ENCODE results near the gene GPR65.

The GPR65 gene
- total RNA-seq: 23.7 to 34.1 reads per million in 2 donors

- peak in 3 of 5 experiments; percentile 9 to 95 (median 64) for DNase-seq
Measured at GRCh38 chr14:88005050-88005481, at the start of gene GPR65. Gene GPR65, plus strand, starts transcription at chr14:88005135. Its CDS starts 5,713 bp downstream, at chr14:88010848.

- no peak for DNase-seq
Measured at GRCh38 chr14:87955501-87955900, 49.4 kb upstream of the GPR65 start.

- DNase-seq: peak in 2 of 5 experiments; percentile 20 to 86
Measured at GRCh38 chr14:87960013-87960787, 44.7 kb upstream of the GPR65 start.

- no peak for DNase-seq
Measured at GRCh38 chr14:87961246-87961645, 43.7 kb upstream of the GPR65 start.

GRCh38 chr14:87966816-87967215, 38.1 kb upstream of the GPR65 start:
- no peak for DNase-seq

GRCh38 chr14:87967496-87967895, 37.4 kb upstream of the GPR65 start:
- DNase-seq: no peak

- DNase-seq: no peak
Measured at GRCh38 chr14:87971010-87971409, 33.9 kb upstream of the GPR65 start.

GRCh38 chr14:87975636-87976035, 29.3 kb upstream of the GPR65 start:
- DNase-seq: no peak

GRCh38 chr14:87979689-87980088, 25.2 kb upstream of the GPR65 start:
- DNase-seq: no peak

GRCh38 chr14:87989221-87989955, 15.5 kb upstream of the GPR65 start:
- DNase-seq: no peak

- no peak for DNase-seq
Measured at GRCh38 chr14:87989956-87990299, 15.0 kb upstream of the GPR65 start.

GRCh38 chr14:87990682-87991081, 14.3 kb upstream of the GPR65 start:
- no peak for DNase-seq

- DNase-seq: no peak
Measured at GRCh38 chr14:87992346-87992717, 12.6 kb upstream of the GPR65 start.

- peak; percentile 85 to 99 (median 95) for DNase-seq
Measured at GRCh38 chr14:87992718-87993628, 12.0 kb upstream of the GPR65 start, which contains the start of gene GALC. Gene GALC, minus strand, starts transcription at chr14:87993182. Its CDS starts 18 bp downstream, at chr14:87993164.

- peak in 2 of 5 experiments; percentile 76 to 89 for DNase-seq
Measured at GRCh38 chr14:87994974-87995373, 10.0 kb upstream of the GPR65 start.

GRCh38 chr14:87995500-87996290, 9.2 kb upstream of the GPR65 start:
- no peak for DNase-seq

GRCh38 chr14:87996291-87996592, 8.7 kb upstream of the GPR65 start:
- DNase-seq: no peak

GRCh38 chr14:87998482-87998881, 6.5 kb upstream of the GPR65 start:
- DNase-seq: no peak

- no peak for DNase-seq
Measured at GRCh38 chr14:87999277-87999676, 5.7 kb upstream of the GPR65 start.

GRCh38 chr14:88002421-88003075, 2.4 kb upstream of the GPR65 start:
- DNase-seq: peak in 1 of 5 experiments; percentile 55

- DNase-seq: peak in 1 of 5 experiments; percentile 48
Measured at GRCh38 chr14:88003425-88003824, 1.5 kb upstream of the GPR65 start.
